GM19328 (cell line): ENCODE results near the gene MTMR11.
A peak's percentile ranks its signal among the peaks of the same experiment; 100 is the strongest.

Experiments
- ATAC-seq: cut with Tn5 transposase; IDR thresholded peaks from one replicate; pipeline ENCODE4 v1.9.1; 2021; ENCODE audit warnings: mild to moderate bottlenecking, moderate library complexity; ENCODE audit not compliant: unreplicated experiment

Gene MTMR11

DNA sequence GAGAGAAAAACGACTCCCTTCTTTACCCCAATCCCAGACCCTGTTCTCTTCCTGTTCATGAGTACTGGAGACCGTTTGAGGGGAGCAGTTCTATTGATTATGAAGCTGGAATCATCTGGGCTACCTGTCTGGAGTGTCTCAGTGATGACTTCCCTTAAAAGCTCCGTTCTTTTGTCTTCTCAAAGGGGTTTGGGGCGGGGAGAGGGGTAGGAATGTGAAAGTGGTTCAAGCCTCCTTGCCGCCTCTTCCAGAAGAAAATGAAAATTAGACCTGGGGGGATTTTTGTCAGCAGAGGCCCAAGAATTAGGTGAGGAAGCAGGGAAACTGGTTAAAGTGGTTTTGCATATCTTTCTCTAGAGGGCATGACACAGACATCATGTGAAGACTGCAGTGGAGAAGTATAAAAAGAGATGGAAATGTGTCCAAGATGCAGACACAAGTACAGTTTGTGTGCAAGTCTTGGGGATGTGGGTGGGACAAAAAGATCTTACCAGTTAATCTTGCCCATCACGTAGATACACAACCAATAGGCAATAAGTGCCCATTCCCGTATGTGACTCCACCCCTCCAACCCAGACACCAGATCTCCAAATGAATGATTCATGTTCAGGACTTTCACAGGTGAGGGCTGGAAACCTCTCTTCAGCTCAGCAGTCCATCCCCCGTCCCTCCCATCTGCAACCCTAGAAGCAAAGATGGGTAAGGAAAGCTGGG lies 470 bp upstream of the MTMR11 start:
- no peak for ATAC-seq

DNA sequence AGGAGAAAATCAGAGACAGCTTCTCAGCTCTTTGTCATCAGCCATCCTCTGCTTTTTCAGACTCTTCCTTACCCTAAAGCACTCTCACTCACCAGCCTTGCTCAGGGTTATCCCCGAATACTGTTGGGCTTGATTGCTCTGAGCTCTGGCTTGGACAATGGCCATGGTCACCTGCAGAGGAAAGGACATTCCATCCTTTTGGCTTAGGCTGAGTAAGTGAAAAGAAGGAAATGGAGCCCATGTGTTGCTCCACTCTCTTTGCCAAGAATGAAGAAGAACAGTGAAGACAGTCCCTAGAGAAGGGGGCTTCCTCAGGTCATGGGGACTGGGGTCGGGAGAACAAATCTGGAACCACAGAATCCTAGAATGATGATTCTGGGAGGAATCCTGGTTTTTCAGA lies 2.3 kb downstream of the MTMR11 start:
- no peak for ATAC-seq

DNA sequence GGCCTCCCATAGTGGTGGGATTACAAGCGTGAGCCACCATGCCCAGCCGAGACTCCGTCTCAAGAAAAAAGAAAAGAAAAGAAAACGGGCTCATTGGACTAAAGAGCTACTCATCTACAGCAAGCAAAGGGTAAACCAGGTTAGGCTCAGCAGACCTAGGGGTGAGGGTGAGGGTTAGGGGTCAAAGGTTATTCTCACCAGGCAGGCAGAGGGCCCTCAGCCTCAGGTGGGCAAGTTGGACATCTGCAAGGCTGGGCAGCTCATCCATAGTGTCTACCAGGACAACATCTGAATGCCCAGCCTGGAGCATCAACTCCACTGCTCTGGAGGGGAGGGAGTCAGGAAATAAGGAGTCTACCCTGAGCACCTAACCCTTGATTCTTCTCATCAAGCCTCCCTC lies 3.5 kb downstream of the MTMR11 start:
- ATAC-seq: no peak

DNA sequence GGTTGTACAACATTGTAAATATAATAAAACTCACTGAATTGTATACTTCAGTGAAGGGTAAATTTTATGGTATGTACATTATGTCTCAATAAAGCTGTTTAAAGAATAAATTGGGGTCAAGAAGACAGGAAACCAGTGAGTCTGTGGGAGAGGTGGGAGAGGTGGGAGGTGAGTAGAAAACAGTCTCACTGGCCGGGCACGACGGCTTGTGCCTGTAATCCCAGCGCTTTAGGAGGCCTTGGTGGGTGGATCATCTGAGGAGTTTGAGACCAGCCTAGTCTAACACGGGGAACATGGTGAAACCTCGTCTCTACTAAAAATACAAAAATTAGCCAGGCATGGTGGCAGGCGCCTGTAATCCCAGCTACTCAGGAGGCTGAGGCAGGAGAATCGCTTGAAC lies 4.2 kb downstream of the MTMR11 start:
- ATAC-seq: no peak

DNA sequence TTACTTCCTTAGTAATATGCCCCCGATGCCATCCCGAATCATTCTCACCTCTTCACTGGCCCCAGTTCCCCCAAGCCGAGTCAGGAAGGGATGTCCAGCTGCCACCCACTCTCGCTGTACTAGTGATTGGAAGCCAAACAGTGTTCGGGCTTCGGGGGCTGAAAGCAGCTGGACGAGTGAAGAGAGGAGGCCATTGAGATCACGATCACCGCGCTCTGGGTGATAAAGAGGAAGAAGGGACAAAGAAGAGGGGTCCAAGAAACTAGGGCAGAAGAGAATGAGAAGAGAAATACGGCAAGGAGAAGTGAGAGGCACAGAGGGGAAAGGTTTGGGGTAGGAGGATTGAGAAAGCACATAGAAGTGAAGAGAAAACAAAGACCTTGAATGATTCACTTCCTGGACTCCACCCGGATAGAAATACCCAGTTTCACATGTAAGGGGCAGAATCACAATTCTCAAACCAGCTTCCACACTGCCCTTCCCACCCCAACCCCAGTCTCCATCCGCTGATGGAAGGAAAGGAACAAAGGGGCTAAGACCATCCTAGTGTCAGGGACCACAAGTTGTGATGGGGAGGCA lies 5.4 kb downstream of the MTMR11 start:
- no peak for ATAC-seq

DNA sequence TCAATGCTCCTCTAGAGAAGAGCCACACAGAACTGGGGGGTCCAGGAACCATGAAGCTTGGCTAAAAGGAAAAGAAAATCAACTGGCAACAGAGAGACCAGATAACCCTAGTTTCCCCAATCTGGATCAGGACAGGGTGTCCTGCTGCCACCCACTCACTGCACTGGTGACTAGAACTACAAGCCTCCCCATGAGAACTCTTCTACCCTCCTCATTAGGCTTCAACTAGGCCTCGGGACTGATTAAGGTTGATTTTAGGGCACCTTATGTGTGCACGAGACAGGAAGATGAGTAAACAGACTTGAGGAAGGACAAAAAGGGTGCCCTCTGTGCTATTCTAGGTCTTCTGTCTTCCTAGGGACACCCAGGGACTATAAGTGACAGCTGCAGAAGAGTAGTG lies 6.8 kb downstream of the MTMR11 start:
- no peak for ATAC-seq

DNA sequence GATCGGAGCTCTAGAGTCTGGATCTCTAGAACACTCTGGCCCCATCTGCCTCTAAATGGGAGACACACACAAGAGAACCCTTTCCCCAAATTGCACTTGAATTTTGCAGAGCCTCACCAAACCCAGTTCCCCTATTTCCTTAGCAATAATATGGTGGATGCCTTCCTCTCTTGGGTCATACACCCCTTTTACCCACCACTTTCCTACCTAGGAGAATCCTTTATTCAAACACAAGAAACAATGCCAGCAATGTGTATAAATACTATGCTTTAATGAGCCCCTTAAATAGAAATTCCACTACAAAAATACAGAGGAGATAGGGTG lies 8.3 kb downstream of the MTMR11 start:
- no peak for ATAC-seq

DNA sequence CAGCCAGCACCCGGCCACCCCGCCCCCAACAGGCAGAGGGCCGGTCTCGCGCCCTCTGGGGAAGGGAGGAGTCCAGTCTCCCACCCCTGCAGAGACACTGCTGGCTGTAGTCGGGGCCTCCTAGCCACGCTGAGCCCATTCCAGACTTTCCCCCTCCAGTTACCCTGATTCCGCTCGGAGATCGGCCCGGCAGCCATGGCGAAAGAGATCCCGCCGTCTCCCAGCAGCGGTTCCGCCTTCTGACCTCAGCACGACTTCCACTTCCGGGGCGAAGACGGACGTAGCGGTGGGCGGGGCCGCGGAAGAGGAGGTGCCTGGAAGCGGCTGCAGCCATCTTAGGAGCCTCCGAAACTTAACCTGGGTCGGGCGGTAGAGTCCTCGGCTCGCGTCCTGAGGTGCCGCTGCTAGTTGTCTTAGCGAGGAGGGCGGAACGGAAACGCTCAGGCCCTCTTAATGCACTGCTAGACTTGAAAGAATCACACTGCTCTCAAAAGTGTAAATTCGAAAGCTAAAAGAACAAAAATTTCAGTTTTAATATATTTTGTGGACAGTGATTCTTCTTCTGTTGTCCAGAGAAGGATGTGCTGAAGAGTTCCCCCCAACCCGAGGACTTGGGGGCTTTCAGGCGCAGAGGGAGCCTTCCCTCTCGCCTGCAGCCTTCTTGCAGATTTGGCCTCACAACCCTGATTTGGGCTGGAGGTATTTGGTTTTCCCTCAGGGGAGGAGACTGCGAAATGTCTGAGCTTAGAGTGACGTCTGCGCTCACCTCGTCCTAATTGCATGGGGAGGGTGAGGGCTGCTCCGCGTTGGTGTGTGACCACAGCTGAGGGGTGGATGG lies 8.9 kb downstream of the MTMR11 start, which contains the start of gene SF3B4:
Gene SF3B4, minus strand, starts transcription at position 241 of the 838 bp plus-strand sequence. Its CDS starts 44 bp downstream, at position 197.
- ATAC-seq: peak; percentile 76

DNA sequence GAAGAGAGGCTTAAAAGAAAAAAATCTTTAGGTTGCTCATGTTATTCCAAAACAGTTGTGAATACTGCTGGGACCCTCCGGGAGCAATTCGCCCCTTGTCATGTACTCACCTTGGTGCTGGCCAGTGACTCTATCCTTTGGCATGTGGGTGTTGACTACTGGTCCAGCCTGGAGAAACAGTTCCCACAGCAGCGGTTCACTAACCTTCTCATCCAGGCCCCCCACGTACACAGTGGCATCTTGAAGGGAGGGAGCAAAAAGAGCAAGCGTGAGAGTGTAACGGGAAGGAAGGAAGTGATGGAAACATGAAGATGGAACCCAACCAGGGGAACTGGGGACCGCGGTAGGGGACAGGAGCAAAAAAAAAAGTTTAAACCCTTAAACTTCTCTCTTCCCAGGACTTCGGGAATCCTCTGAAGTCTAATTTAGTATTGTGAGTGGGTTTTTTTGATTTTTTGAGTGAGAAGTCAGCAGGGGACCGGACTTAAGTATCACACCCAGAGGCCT lies 9.6 kb downstream of the MTMR11 start:
- no peak for ATAC-seq

DNA sequence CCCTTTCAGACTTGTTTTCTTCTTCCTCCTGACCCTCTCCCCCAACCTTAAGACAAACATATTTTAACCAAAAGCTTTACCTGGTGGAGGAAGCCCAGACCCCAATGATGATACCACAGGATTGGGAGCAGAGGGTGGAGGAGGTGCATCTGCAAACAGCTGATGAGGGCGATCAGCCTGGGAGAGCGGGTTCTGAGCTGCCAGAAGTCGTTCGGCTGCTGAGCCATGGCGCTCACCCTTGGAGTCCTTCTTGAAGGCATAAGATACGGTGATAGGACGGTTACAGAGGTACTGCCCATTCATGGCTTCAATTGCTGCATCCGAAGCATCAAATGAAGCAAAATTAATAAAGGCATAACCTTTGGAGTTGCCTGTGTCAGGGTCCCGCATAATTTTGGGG lies 10.4 kb downstream of the MTMR11 start:
- ATAC-seq: no peak

DNA sequence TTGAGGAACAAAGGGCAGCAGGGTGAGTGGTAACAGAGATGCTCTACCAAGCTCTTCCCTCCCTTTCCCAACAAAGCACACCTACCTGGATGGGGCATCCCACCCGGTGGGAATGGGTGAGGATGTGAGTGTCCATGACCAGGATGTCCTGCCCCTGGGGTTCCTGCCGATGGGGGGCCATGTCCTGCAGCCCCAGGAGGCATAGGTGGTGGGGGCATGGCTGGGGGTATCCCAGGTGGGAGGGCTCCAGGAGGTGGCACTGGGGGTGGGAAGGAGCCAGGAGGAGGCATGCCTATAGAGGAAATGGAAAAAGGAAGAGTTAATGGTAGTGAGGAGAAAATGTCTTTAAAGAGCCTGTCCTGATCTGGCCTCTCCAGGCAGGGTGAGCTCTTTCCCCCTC lies 10.9 kb downstream of the MTMR11 start:
- no peak for ATAC-seq

DNA sequence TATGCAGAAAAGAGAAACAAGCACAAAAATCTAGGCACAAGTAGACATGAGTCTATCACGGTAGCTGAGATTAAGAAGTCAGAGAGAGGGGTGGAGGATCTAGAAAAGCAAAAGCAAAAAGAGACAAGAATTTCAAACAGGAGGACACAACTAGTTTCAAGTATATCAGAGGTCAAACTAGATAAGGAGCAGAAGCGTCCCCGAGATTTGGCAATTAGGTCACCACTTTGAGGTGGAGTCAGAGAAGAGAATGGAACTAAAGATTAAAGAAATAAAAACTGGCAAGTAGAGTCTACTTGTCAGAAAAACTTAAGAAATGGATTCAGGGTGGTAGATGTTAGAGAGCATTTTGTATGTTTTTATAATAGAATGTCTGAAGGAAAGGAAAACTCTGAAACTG lies 11.3 kb downstream of the MTMR11 start:
- no peak for ATAC-seq

DNA sequence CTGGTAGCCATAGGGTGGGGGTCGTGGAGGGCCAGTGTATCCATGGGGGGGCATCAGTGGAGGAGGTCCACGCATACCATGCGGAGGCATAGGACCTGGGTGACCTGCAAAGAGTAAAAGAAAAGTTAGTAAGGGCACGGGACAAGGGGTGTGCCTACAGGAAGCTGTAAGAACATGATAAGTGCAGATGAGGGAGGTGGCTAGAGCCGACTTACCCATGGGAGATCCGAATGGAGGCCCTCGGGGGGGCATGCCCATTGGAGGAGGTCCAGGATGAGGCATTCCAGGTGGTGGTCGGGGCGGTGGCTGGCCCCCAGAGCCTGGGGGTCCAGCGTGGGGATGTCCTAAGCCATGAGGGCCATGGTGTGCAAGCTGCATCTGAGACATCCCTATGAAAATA lies 13.1 kb downstream of the MTMR11 start:
- no peak for ATAC-seq

DNA sequence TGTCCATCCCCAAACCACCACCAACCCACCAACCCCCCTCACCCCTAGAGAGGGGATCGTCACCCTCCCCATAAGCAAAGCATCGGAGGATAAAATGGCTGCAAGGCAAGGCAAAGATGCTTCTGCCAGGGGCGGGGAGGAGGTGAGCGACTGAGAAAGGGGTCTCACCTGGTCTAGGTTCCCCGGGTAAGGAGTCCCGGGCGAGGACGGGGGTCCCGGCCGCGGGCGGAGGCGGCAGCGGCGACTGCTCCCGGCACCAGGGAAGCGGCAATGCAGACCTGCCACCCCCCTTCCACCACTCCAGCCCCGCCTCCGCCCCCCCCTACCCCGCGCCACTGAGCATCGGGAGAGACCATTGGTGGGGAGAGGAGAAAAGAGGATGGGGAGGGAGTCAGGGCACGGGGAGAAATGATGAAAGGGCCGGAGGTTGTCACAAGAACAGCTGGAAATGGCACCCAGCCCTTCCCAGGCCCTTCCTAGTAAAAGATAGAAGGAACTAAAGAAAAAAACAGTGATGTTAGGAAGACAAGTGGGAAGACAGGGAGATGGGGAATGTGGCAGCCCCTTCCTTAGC lies 19.0 kb downstream of the MTMR11 start, which contains the start of gene SV2A:
Gene SV2A, minus strand, starts transcription at position 274 of the 574 bp plus-strand sequence. CDS start 4,004 bp downstream, outside the sequence.
- no peak for ATAC-seq

DNA sequence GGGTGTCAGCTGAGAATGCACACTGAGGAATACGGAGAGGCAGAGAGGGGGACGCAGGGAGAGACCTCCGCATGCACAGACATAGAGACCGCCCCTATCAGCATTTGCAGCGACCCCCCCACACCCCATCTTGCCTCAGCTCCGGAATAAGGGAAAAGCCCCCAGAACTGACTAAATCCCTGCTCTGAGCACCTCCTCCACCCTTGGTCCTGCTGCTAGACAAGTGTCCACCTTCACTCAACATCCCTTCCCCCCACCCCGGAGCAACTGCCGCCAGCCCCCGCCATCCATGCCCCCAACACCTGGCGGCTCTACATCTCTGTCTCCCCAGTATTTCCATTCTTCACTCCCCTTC lies 19.8 kb downstream of the MTMR11 start:
- no peak for ATAC-seq

DNA sequence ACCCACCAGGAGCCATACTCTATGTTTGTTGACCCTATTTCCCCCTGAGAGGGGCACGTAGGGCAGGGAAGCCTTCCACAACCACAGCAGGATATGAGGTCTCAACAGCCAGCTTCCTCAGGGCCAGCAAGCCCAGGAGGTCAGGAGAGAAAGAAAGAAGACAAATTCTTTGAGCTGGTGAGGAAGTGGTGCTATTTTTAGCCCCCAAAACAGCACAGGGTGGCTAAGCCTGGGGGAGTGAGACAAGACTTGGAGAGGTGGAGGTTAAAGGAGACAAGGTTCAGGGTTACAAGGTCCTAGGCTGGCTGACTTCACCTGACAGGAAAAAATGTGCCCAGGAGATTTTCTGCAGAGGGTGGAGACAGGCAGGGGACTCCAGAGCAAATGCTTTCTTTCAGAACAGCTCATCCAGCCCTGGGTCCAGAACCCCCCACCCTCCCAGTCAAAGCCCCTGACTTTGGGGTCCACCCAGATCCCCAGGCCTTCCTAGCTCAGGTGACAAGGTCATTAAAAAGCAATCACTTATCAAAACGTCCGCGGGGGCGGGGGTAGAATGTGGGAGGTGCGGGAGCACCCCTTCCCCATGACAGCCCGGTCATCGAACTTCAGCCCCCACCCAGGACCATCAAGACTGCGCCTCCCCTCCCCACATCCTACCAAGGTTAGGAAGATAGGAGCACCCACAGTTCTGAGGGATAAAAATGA lies 20.3 kb downstream of the MTMR11 start:
- no peak for ATAC-seq

DNA sequence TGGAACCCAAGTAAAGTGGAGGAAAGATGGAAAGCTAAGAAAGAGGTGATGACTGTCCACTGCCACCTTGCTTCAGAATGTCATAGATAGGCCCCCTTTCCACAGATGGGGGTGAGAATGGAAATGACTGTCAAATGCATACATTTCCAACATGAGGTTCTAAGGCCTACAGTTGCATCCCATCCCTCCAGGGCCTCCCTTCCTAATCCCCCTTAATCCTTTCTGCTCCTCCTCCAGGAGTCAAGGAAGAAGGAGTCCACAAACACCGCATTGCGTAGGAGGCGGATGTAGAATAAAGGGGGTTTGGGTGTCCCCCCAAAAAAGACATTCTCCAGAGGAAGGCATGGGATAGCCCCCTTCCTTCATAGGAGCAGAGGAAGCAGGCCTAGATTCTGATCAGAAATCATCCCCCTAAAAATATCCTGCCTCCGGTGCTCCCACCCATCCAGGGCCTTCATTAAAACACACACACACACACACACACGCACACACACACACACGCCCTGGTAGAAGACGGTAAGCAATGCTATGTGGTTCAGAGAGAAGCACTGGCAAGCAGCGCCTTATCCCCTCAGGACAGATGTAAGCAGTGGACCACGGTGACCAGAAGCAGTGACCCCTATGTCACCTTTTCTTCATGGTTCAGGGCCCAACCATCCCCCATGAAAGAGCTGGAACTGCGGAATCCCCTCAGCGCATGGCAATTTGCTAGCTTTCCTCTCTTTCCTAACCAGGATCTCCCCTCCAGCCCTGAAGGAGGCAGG lies 21.1 kb downstream of the MTMR11 start:
- ATAC-seq: no peak

DNA sequence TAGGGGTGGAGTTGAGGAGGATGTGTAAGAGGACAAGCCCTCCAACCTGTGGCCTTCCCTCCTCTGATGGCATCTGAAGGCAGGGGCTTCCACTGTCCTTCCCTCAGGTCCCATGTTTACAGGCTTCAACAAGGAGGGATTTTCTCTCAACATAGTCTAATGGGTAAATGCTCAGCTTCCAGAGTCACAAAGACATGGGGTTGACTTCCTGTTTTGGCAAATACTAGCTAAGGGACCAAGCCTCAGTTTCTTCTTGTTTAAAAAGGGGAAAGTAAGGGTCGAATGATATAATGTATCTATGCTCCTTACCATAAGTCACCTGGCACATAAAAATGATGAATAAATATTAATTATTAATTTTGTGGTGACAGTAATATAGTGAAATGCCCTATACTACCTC lies 22.1 kb downstream of the MTMR11 start:
- no peak for ATAC-seq

DNA sequence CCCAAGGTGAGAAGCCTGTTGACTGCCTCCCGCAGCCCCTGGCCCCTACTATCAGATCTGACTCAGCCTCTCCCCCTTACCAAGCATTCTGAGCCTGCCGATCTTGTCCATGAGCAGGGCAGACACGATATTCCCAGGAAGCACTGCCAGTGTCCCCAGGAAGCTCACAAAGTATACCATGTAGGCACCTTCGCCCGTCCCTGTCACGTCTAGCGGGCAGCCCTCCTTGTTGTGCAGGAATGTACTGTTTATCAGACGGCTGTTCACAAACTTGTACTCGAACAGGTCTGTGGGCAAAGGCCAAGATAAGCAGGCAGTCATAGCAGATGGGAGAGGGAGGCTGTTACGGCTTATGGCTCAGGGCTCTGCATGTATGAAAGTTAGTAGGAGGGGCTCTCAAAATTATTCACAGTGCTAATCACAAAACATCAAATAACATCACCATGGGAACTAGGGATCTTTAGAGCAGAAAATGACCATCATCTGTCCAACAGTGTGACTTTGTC lies 30.1 kb downstream of the MTMR11 start:
- ATAC-seq: no peak
